ENCODE measurements around the gene CTDSPL.

Gene CTDSPL

DNA sequence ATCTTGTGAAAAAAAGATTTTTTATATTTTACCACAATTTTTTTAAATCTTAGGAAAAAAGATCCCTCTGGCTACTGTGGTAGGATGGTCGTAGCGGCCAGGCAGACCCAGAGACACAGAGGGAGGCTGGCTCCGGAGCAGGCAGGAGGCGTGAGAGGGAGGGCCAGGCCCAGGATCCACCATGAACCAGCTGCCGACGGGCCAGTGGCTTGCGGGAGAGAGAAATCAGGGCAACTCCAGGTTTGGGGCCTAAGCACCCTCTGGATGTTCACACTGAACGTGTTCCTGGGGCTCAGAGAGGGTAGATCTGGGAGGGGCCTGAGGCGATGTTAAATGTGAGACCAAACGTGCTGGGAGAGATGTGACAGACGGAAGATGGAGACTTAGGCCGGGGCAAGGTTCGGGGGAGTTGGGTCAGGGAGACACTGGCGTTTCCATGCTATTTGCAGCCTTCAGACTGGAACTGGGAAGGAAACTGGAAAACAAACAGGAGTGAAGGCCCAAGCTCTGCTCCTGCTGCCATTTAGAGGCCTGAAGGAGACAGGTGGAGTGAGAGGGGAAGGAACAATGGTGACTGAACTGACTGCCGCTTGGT lies 127.3 kb downstream of the CTDSPL start:
- no peak for DNase-seq (ENCODE audit: low read depth)

DNA sequence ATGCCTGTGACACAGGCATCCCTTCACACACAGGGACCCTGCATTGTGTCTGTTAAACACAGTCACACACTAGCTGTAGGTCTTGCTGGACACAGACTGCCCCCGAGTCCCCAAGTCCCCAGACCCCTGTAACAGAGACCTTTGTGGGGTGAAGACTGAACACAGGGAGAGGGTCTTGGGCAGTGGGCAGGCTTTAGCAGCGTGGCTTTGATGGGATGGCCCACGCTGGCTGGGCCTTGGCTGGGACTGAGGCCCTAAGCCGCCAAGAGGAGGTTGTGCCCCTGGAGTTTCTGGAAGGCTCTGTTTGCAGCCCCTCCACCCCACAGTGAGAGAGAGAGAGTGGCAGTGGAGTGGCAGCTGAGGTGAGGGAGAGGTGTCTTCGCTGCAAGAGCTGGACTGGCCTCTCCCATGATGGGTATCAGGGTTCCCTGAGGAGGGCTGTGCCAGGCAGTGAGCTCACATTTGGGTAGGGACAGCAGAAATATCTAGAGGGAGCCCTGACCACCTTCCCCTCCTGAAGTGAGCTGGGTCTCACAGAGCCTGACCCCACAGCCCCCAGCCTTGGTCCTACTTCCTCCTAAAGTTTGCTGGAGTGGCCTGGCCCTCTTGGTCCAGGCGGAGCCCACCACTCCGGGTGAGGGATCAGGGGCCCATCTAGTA lies 128.3 kb downstream of the CTDSPL start:
- no peak for DNase-seq (ENCODE audit: low read depth)

DNA sequence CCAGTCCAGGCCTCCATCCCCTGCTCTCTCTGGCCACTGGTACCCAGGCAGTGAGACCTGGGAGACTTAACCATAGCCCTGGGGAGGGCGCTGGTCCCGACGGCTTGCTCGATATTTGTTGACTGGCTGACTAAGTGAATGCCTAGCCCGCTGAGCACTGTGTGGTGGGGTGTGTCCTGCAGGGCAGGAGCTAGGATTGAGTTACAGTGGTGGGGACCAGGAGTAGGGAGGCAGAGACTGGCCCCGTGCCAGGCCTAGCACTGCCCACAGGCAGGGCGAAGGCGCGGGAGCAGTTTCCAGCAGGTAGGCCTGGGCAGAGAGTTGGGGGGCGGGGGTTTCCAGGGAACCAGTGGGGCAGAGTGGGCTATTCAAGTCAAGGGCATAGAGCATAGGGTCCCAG lies 128.8 kb downstream of the CTDSPL start, which contains the start of gene VILL:
Gene VILL (plus strand): TSS at position 260 of the 400 bp plus-strand sequence. CDS start 2,887 bp downstream, outside the sequence.
- DNase-seq (ENCODE audit: low read depth), result no peak

DNA sequence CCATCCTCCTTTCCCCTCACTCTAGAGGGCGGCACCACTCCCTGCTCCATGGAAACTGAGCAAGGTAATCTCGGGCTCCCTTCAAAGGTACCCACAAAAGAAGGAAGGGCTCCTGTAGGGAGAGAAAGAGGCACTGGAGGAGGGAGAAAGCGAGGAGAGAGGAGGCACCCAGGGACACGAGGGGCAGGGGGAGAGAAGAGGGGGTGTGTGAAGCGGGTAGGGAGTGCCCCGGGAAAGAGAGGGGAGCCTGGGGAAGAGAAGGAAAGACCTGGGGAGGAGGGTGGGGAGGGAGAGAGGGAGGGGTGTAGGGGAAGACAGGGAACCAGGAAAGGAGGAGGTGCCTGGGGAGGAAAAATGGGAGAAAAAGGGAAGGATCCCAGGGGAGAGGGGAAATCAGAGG lies 129.4 kb downstream of the CTDSPL start:
- no peak for DNase-seq (ENCODE audit: low read depth)

DNA sequence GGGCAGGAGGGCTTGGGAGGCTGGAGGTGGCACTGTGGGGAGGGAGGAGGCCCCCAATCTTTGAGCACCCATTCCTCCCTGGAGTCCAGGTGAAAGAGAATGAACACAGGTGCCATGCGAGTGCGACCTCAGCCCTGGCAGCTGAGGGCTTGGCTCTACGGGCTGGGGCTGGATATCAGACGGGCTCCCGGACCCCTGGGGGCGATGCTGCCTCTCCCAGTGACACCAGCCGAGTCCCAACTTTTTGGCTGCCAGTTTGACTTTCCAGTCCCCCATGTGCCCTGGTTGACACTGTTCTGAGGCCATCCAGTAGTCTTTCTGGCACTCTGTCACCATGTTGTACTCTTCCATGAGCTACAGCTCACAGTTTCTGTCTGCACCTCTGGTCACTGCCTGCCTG lies 130.1 kb downstream of the CTDSPL start:
- DNase-seq (ENCODE audit: low read depth), result no peak

DNA sequence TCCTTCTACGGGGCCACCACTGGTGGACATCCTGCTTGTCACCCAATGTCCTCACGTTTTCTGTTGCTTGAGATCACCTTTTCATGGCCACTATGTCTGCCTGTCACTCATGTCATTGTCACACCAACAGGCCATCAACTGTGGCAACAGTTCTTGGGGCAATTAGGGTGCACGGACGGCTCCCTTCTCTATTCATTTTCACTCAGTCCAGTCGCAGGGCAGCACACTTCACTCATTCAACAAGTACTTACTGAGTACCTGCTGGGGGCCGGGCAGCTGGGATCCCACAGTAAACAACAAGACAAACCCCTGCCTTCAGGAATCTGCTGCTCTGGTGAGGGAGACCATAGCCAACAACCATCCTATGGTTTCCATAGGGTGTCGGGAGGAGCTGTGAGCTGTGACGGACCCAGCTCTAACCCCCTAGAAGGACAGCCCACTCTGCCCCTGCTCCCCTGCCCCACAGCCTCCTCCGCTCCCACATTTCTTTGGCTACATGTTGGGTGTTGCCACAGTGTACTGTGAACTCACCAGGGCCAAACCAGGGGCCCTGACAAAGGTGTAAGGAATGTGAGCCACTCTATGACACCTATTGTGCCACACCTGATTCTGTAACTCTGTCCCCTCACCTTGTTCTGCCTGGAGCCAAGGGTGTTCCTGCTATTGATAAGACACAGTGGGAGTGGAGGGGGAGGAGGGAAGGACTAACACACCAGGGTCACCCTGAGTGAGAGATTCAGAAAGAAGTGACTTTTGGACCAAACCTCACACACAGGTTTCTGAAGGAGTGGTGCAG lies 130.8 kb downstream of the CTDSPL start:
- DNase-seq (ENCODE audit: low read depth), result no peak

DNA sequence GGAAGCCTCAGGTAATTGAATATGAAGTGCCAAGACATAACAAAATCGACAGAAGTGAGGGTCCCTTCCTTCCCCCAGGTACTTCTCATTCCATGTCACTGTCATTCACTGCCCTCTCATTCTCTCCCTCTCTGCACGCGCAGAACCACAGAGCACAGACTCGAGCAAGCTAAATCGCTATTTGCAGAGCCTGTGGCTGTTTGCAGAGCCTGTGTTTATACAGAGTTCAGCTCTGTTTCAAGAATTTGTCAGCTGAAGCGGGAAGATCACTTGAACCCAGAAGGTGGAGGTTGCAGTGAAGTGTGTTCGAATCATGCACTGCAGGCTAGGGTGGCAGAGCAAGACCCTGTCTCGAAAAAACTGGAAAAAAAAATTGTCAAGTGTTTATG lies 131.4 kb downstream of the CTDSPL start:
- no peak for DNase-seq (ENCODE audit: low read depth)

DNA sequence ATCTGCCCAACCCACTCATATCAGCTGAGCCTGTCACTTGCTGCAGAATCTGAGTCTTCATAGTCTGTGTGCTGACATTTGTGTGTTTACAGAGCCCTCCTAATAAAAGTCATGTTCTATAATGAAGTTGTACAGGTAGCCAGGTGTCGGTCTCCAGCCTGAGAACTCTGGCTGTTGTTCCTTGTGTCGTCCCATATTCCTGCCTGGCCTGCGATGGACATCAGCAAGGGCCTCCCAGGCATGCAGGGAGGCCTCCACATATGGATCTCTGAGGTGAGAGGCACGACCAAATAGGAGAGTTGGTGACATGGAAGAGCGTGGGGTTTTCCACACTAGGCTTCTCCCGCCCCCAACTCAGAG lies 131.8 kb downstream of the CTDSPL start:
- no peak for DNase-seq (ENCODE audit: low read depth)

DNA sequence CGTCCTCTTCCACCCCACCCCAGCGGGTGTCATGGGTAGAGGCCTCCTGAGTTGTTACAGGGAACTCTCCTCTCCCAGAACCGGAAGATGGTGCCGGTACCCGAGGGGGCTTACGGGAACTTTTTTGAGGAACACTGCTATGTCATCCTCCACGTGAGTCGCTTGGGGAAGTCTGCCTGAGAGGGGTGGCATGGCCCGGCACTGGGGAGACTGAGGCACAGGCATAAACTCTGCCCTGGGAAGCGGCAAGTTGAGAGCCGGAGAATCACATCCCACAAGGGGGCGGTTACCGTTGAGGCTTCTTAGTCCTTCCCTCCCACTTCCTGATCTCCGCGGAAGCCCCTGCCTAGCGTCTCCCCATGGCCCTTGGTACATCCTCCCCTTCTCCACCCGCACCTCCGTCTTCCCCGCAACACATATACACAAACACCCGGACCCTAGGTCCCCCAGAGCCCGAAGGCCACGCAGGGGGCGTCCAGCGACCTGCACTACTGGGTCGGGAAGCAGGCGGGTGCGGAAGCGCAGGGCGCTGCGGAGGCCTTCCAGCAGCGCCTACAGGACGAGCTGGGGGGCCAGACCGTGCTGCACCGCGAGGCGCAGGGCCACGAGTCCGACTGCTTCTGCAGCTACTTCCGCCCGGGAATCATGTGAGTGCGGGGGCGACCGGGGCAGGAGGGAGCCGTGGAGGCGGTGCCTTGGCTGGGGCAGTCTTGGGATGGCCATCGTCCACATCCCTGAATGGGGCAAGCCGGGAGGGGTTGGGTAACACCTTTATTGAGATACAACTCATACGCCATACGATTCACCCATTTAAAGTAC lies 132.3 kb downstream of the CTDSPL start:
- peak; percentile 89 for DNase-seq (ENCODE audit: low read depth)

DNA sequence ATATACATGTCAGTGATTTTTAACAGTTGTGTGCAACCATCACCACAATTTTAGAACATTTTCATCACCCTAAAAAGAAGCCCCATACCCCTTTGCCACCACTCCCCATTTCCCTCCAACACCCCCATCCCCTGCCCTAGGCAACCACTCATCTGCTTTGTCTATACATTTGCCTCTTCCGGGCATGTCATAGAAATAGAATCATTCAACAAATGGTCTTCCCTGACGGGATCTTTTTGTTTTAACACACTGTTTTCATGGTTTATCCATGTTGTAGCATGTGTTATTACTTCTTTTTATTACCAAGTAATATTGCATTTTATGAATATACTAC lies 132.9 kb downstream of the CTDSPL start:
- DNase-seq (ENCODE audit: low read depth), result no peak

DNA sequence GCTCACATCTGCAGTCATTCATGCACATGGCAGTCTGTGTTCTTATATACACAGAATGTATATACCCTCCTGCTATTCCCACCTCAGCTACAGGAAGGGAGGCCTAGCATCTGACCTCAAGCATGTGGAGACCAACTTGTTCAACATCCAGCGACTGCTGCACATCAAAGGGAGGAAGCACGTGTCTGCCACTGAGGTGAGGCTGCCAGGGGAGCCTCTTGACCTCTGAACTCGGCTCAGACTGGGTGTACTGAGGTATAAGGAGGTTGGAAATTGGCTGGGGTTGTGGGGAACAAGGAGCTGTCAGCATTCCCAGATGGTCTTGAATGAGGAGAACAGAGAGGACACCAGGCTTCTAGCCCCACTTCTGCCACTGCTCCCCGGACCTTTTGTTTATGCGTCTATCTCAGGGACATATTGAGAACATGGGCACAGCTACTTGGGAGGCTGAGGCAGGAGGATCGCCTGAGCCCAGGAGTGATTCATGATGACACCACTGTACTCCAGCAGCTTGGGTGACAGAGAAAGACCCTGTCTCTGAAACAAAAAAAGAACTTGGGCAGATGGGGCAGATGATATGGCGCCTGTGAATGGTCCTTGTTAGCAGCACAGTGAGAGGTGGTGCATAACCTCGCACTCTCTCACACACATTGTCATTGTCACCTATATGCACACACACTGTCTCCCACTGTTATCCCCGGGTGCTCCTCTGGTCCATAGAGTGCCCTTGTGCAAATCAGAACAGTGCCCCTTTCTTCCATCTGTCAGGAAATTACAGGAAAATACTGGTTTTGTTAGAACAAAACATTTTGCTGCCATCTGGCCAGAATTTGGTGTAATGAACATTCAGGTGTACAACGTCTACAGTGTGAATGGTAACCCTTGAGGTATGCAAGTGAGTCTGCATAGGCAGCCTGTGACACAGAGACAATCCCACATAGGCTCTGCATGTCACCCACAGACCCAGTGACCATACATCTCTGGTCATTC lies 134.3 kb downstream of the CTDSPL start:
- DNase-seq (ENCODE audit: low read depth), result no peak

DNA sequence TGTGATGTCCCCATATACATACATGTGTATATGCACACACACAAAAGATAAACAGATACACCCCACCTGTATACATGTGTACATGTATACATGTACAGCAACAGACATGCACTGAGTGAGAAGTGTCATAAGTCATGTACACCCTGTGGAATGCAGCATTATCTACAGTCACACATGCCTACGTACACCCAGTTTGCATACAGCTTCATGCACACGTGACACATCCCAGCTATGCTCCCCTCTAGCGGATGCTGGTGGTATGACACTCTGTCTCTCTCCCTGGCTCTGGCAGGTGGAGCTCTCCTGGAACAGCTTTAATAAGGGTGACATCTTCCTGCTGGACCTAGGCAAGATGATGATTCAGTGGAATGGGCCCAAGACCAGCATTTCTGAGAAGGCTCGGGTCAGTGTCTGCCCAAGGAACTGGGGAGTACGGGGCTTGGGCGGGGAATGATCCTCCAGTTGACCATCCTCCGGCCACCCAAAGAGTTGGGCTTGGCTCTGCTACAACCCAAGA lies 135.2 kb downstream of the CTDSPL start:
- peak; percentile 81 for DNase-seq (ENCODE audit: low read depth)

DNA sequence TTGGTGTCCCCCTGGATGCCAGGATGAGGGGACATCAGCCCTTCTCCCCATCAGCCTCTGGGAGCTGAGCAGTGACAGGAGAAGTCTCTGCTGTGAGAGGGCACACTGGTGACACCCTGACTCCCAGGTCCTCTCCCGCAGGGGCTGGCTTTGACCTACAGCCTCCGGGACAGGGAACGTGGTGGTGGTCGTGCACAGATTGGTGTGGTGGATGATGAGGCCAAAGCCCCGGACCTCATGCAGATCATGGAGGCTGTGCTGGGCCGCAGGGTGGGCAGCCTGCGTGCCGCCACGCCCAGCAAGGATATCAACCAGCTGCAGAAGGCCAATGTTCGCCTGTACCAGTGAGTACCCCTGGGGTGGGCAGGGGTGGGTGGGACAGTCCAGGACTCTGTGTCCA lies 135.7 kb downstream of the CTDSPL start:
- no peak for DNase-seq (ENCODE audit: low read depth)

DNA sequence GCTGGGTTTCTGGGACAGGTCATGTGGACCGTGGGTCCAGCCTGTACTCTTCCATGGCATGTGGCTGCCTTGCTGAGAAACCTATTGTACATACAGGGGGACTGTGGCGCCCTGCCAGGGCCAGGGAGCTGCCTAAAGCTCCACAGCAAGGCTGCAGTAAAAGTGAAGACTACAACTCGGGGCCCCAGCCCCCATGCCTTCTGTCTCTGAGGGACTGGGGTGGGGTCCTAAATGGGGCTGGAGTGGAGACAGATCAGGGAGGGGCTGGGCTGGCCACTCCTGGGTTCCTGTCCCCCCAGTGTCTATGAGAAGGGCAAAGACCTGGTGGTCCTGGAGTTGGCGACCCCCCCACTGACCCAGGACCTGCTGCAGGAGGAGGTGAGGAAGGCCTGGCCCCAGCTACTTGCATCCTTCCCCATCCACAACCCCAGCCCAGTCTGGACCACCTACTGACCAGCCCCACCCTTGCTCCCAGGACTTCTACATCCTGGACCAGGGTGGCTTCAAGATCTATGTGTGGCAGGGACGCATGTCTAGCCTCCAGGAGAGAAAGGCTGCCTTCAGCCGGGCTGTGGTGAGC lies 136.2 kb downstream of the CTDSPL start:
- DNase-seq (ENCODE audit: low read depth), result no peak

DNA sequence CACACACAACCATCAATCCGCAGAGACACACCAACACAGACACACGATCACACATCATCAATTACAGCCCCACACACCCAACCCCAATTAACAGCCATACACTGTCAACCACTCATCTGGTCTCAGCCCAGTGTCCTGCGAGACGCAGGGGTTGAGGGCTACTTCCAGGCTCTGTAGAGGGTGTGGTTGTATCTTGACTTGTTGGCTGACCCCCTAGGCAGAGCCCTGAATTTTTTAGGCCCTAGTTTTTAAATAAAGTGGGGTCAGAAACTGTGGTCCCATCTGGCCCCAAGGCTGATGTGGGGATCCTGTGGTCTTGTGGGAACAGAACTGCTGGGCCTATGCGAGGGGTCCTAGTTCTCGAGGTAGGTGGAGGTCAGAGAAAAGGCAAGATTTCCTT lies 138.2 kb downstream of the CTDSPL start:
- no peak for DNase-seq (ENCODE audit: low read depth)

DNA sequence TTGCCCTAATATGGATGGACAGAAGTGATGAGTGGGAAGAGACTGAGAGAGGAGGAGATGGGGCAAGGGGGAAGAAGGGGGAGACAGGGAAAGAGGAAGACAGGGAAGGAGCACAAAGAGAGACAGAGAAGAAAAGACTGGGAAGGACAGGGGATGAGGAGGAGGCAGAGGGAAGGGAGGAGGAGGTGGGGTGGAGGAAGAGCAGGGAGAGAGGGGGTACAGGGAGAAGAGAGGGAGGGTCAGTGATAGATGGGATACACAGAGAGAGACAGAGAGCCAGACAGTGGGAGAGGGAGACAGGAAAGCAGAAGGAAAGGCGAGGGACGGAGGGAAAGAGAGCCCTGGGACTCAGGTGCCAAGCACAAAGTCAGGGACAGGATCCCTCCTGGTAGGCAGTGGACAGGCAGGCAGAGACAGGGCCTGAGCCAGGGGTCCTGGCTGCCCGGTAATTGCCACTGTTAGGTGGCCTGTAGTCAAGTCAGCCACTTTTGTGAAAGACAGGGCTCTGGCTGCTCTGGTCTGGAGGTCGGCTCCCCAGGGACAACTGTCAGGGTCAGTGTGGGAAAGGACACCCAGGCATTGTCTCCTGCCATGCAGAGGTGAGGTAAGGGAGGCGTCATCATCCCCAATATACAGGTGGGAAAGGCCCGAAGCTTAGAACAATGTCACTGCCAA lies 138.7 kb downstream of the CTDSPL start:
- no peak for DNase-seq (ENCODE audit: low read depth)

DNA sequence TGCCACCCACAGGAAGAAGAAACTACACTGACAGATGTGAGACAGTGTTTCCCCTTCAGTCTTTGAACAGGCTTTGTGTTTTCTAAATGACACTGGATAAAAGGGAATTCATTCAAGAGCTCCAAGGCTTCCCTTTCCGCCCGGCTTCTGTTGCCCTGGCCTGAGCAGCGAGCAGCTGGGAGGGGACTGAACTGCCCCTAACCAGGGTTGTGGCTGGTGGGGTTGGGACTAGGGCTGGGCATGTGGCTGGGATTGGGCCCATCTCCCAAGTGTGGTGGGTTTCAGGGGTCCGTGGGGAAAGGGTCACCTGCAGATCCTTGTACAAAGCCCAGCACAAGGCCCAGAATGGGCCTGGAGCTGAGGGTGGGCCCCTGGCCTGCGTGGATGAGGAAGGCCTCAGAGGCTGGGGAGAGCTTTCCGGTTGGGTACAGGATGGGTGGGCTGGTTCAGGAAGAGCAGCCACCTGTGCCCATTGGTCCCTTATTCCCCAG lies 139.3 kb downstream of the CTDSPL start:
- DNase-seq (ENCODE audit: low read depth), result no peak

DNA sequence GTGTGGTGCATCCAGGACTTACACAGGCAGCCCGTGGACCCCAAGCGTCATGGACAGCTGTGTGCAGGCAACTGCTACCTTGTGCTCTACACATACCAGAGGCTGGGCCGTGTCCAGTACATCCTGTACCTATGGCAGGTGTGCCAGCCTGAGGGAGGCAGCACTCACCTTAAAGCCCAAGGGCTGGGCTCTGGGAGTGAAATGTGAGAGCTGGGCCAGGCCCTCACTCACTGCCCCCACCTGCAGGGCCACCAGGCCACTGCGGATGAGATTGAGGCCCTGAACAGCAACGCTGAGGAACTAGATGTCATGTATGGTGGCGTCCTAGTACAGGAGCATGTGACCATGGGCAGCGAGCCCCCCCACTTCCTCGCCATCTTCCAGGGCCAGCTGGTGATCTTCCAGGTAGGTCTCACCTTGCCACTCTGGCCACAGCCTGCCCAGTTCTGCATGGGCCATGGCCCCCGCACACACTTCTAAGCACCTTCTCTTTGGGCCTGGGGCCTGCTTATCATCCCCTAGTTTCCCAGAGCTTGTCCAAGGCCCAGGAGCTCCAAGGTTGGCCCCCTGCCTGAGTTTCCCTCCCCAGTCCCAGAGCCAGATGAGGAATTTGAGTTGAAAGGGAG lies 139.9 kb downstream of the CTDSPL start:
- no peak for DNase-seq (ENCODE audit: low read depth)

DNA sequence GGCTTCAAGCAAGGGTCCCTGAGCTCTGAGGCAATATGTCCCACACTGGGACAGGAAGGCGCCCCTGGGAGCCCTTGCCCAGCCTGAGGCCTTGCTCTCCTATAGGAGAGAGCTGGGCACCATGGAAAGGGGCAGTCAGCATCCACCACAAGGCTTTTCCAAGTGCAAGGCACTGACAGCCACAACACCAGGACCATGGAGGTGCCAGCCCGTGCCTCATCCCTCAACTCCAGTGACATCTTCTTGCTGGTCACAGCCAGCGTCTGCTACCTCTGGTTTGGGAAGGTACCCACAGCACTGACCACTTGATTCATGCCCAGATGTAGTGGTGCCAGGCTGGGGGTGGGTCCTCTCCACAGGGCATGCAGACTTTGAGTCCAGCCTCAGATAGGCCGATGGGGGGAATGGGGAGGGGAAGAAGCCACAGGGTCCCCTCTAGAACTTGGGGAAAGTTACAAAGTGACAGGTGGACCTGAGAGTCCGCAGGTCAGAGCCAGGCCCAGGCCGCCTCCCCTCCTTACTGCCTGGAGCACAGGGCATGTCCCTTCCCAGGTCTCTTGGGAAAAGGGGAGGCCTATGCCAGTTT lies 140.7 kb downstream of the CTDSPL start:
- DNase-seq (ENCODE audit: low read depth), result no peak
